HG02870 (cell line): ENCODE results near the gene MEGF11.

ENCODE experiments used
- ATAC-seq: cut with Tn5 transposase; IDR thresholded peaks from one replicate; pipeline ENCODE4 v1.9.1; 2021; ENCODE audit warnings: mild to moderate bottlenecking, moderate library complexity; ENCODE audit not compliant: unreplicated experiment

Gene MEGF11

GRCh38 chr15:66069751-66070150 lies 183.8 kb downstream of the MEGF11 start:
- no peak for ATAC-seq

- ATAC-seq = no peak
Observed at GRCh38 chr15:66068801-66069200, 184.7 kb downstream of the MEGF11 start.

GRCh38 chr15:66067687-66068086 lies 185.9 kb downstream of the MEGF11 start:
- no peak for ATAC-seq

- ATAC-seq = no peak
Observed at GRCh38 chr15:66066481-66066880, 187.1 kb downstream of the MEGF11 start.

- ATAC-seq = no peak
Observed at GRCh38 chr15:66066005-66066404, 187.5 kb downstream of the MEGF11 start.

GRCh38 chr15:66065325-66065724 lies 188.2 kb downstream of the MEGF11 start:
- no peak for ATAC-seq

GRCh38 chr15:66063147-66063546 lies 190.4 kb downstream of the MEGF11 start:
- no peak for ATAC-seq

- no peak for ATAC-seq
Observed at GRCh38 chr15:66057089-66057488, 196.5 kb downstream of the MEGF11 start.

GRCh38 chr15:66053991-66054390 lies 199.6 kb downstream of the MEGF11 start:
- ATAC-seq = no peak

GRCh38 chr15:66051833-66052232 lies 201.7 kb downstream of the MEGF11 start:
- ATAC-seq = no peak

- ATAC-seq = no peak
Observed at GRCh38 chr15:66050264-66050663, 203.3 kb downstream of the MEGF11 start.

GRCh38 chr15:66049353-66049752 lies 204.2 kb downstream of the MEGF11 start:
- no peak for ATAC-seq

GRCh38 chr15:66047321-66048024 lies 206.1 kb downstream of the MEGF11 start:
- ATAC-seq = no peak

- no peak for ATAC-seq
Observed at GRCh38 chr15:66046751-66047150, 206.8 kb downstream of the MEGF11 start.

- ATAC-seq = no peak
Observed at GRCh38 chr15:66046326-66046725, 207.2 kb downstream of the MEGF11 start.

GRCh38 chr15:66045542-66045941 lies 208.0 kb downstream of the MEGF11 start:
- no peak for ATAC-seq

- no peak for ATAC-seq
Observed at GRCh38 chr15:66044837-66045236, 208.7 kb downstream of the MEGF11 start.

- no peak for ATAC-seq
Observed at GRCh38 chr15:66043264-66043663, 210.3 kb downstream of the MEGF11 start.

- no peak for ATAC-seq
Observed at GRCh38 chr15:66042624-66043023, 210.9 kb downstream of the MEGF11 start.

- ATAC-seq = no peak
Observed at GRCh38 chr15:66041276-66041675, 212.3 kb downstream of the MEGF11 start.

GRCh38 chr15:66040211-66040892 lies 213.2 kb downstream of the MEGF11 start:
- ATAC-seq = no peak

- ATAC-seq = no peak
Observed at GRCh38 chr15:66039117-66039871, 214.3 kb downstream of the MEGF11 start.
